NCI-H187 treated with DMSO at 0.1 percent for 48 hours (cell line): Measurements from ENCODE around the gene SORBS1.

Experiments used
- DNase-seq: peaks from one replicate; lab custom pipeline; 2025; lab: John Stamatoyannopoulos, UW

The SORBS1 gene

DNA sequence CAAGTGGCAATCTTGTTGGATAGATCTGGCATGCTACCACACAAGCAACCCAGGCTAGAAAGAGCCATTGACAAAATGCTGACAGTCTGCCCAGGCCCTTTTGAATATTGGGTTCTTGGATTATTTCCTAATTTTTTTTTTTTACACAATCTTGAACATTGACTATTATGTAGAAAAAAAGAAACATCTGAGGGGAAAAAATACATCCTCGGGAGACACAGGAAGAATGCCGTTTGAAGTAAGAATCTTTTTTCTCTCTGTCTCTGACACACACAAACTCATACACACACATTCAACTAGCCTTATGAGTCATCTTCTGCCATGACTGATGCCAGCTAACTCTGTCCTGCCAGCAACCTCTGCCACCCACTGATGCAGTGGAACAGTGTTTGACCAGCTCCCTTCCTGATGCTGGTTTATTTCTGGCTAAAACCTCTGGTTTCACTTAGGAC is 47.2 kb downstream of the SORBS1 start:
- no peak for DNase-seq

GRCh38 chr10:95513008-95513589 is 48.1 kb downstream of the SORBS1 start:
- DNase-seq, result no peak

- DNase-seq, result no peak
Measured at GRCh38 chr10:95511314-95511713, 49.9 kb downstream of the SORBS1 start.

- no peak for DNase-seq
Measured at GRCh38 chr10:95509251-95509650, 51.9 kb downstream of the SORBS1 start.

DNA sequence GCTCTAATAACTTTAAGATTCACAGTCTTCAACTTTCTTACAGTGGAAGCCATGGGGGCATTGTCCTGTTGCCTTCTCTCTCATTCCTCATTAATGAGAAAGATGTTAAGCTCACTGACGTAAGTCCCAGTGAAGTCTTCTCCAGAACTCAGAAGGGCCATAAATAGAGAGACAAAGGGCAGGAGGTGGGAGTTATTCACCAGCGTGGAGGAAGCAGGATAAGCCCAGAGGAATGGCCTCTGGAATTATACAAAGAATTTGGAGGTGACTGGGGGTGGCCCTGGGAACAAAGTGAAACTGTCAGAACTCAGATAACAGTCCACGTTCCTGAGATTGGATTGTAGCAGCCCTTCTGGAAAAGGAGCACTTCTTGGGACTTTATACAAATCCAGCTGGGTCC is 52.4 kb downstream of the SORBS1 start:
- no peak for DNase-seq

DNA sequence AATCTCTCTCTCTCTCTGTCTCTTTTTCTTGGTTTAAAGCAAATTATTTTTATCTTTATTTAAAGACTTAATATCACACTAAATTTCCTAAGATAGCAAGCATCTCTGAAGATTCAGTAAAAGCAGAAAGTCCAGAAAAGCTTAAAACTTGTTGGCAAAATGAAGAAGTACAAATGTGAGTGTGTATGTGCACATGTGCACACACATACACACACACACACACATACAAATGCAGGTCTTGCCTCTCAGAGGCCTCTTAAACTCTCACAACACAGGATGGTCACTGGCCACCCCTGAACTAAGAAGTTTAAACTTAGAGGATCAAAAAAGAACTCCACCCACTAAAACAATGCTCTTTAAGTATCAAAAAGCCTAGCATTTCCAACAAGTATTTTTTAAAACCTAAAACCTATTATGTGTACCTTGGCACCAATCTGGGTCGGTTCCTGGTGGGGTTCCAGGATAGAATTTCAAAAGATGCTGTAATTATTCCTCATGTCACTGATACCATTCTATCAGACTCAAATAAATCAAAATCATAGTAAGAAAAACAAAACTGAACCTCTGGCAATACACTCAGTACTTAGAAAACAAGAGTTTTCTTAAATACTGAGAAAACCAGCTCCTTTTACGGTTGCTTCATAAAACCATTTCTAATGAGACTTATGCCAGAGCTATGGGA is 55.0 kb downstream of the SORBS1 start:
- DNase-seq, result no peak

DNA sequence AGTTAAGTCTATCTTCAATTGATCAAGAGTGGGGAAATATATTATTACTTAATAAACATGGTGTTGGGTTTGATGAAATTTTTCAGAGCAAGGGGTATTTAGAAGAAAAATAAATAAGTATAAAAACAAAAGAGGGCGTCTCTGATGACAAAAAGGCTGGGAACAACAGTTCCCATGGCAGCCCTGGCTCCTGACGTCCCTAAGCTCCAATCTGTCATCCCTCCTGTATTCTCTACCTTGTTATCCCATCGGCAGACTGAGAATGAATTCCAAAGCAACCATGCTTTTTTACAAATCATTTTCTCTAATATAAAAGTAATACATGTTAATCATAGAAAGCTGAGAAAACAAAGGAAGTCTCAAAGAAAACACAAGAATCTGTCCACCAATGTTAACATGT is 55.5 kb downstream of the SORBS1 start:
- DNase-seq, result no peak

- no peak for DNase-seq
Measured at GRCh38 chr10:95505084-95505610, 56.0 kb downstream of the SORBS1 start.

DNA sequence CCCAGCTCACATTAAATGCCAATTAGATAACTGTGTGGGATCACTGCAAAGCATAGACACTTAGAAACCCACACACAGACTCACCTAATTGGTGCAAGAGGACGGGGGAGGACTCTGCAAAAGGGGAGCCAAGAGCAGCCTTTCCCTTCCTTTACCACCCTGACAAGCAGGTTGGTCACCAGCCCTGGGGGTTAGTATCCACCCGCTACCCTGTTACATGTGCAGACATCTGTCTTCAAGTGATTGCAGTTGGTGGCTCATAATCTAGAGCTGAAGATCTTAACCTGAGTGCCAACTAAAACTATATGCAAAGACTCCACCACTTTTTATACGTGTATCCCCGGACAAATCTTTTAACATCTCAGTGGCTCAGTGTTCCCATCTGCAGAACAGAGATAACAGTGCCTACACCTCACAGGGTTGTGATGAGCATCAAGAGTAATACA is 56.9 kb downstream of the SORBS1 start:
- DNase-seq, result no peak

GRCh38 chr10:95503526-95503925 is 57.6 kb downstream of the SORBS1 start:
- no peak for DNase-seq

DNA sequence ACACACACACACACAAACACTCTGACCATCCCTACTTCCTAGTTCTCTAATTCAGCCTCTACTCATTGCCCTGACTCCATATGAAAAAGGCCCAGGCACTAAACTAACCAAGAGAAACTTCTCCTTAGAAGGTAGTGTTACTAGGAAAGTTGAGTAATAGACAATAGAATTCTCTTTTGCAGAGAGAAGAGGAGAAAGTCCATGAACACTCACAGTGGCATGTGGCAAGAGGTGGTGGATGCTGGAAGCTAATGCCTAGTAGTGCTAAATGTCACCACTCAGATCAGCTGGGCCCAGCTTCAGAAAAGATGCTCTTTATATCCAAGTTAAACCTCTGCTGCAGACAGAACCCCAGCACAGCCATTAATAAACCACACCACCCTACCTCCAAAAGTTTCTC is 58.2 kb downstream of the SORBS1 start:
- no peak for DNase-seq

DNA sequence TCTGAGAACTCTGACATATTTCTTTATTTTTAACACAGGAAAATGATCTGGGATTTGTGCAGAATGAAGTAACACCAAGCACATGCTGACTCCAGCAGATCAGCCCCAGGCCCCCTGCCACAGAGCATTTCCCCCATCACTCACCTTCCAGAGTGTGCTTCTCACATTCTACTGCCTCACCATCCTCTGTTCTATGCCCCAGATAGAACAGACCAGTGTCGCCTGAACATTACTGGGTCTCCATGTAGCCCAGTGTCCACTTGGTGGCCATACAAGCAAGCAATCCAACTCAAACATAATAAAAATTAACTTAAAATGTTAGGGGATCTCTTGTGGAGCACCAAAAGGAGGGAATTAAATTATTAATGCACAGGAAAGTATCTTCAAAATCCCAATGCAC is 58.8 kb downstream of the SORBS1 start:
- DNase-seq, result no peak

- no peak for DNase-seq
Measured at GRCh38 chr10:95501203-95502094, 59.7 kb downstream of the SORBS1 start.

GRCh38 chr10:95500649-95501048 is 60.5 kb downstream of the SORBS1 start:
- peak; percentile 43 for DNase-seq

DNA sequence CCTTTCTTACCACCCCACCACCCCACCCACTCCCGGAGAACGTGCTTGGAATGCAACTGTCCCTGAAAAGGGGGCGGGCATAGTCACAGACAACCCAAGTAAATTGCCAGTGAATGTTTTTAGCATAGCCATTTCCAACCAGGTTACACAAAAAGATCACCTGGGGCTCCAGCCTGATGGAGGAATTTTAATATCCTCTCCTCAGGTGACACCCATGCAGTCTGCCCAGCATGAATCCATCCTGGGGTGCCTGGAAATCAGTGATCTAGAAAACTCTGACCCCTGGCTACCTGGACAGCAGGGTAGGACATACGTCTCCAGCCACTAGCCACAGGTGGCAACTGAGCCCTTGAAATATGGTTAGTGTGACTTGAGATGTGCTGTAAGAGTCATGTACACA is 61.1 kb downstream of the SORBS1 start:
- DNase-seq, result no peak

- no peak for DNase-seq
Measured at GRCh38 chr10:95499482-95499989, 61.6 kb downstream of the SORBS1 start.

- DNase-seq, result no peak
Measured at GRCh38 chr10:95496951-95497350, 64.2 kb downstream of the SORBS1 start.

- DNase-seq, result no peak
Measured at GRCh38 chr10:95496246-95496911, 64.8 kb downstream of the SORBS1 start.

DNA sequence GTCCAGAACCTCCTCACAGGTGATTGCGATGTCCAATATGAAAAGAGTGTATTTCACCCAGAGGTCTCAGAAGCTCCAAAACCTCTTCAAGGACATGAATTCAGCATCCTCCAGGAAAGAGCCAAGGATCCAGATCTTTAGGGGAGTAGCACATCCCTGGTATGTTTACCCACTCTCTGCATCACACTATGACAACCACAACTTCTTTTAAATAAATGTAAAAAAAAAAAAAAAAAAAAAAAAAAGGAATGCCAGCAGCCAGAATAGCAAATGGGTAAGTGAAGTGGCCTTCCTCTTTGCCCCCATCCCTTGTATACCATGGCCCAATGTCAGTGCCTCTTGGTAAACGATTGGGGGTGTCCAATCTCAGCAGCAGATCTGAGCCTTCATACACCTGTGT is 67.3 kb downstream of the SORBS1 start:
- no peak for DNase-seq

GRCh38 chr10:95487994-95488393 is 73.2 kb downstream of the SORBS1 start:
- DNase-seq, result no peak

DNA sequence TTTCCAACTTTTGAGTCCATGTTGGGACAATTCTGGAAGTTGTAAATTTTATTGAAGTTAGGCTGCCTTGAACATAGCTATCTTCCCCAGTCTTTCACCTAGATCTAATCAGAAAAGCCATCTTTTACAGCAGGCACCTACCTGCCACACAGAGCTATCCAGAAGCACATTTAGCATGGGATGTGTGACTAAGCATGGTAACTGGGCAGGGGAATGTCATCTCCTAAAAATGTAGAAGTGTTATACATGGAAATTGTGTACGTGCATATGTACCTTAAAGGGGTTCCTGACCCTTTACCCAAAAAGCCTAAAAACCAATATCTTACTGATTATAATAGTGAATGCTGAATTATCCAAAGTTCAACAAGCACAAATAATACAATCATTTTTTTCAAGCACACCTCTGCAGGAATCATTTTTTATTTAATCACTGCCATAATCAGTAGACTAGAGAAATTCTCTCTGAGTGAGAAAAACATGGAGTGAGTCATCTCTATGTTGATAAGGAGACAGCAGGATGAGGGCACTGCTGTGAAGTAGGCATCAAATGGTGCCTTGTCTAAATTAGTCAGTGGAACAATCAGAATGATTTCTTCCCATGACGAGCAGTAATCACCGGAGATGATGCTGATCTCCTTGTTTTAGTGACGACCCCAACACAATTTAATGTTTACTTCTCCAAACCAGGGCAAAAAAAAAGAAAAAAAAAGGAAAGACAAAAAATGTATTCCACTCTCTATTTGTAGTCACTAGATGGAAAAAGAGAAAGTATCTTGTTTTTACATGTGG is 75.9 kb downstream of the SORBS1 start:
- no peak for DNase-seq
